Stimulated activated CD4-positive, alpha-beta T cell treated with anti-CD3 and anti-CD28 coated beads, Interleukin-4, amount 100 ng/mL, for 48 hours (primary cell): ENCODE results near the gene SERPINA10.
"Not testable (repeated sequence)": the region's sequence is repeated elsewhere in the genome, so short reads cannot be mapped to it uniquely, and the experiment has no call there.

Experiments used
- DNase-seq, 2 donors: peaks; one replicate each; pipeline ENCODE4 v3.0.0-alpha.2; 2020; ENCODE audit warnings: low read depth in 2 of 2

The SERPINA10 gene

DNA sequence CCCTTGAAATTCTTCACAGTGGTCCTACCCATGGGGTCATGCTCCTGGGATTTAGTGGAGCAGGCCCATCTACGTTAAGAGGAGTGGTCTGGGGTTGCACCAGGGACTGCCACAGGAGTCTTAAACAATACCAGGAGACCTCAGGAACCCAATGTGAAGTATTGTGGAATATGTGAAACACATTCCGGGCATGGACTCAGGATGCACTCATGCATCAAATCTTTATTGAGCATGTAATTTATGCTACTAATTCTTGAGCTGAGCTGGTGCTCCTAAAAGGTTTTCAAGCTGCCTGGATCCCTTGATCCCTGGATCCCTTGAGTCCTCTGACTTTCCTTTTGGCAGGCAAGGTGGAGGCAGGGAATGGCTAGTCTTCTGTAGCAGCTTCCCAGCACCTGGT lies 8.8 kb downstream of the SERPINA10 start:
- no peak for DNase-seq

DNA sequence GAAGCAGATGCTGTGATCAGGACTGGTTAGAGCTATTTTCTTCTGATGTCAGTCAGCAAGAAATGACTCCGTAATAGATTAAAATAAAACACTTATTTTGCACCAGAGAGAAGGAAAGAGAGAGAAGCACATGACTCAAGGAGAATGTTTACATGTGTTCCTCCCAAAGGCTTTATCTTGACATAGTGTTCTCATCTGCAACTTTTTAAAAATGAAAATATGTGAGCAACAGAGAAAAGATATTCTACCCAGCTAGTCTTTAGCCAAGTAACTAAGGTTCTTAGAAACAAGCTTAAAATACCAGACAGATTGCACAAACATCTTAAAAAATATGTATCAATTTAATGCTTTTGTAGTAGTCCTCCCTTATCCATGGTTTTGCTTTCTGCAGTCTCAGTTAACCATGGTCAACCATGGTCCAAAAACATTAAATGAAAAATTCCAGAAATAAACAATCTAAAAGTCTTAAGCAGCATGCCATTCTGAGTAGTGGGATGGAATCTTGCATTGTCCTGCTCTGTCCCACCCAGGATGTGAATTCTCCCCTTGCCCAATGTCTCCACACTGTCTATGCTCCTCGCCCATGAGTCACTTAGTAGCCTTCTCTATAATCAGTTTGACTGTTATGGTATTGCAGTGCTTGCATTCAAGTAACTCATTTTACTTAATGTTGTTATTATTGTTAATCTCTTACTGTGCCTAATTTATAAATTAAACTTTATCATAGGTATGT lies 9.9 kb downstream of the SERPINA10 start:
- DNase-seq: no peak

DNA sequence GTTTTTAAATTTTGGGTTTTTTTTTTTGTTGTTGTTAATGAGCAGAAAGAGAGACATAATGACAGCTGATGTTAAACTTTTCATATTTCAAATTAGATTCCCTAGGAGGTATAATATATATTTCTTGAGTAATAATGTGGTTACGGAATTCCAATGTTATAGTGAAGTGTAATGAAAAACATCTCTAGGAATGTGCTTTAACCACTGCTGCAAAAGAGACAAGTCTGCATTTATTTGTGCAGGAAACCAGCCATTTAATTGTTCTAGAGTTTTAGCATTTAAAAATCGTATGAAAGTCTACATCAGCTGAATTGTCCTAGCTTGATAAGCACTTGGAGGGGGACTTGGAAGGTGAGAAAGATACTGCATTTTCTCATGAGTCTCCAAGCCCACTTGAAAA lies 14.3 kb downstream of the SERPINA10 start:
- no peak for DNase-seq

DNA sequence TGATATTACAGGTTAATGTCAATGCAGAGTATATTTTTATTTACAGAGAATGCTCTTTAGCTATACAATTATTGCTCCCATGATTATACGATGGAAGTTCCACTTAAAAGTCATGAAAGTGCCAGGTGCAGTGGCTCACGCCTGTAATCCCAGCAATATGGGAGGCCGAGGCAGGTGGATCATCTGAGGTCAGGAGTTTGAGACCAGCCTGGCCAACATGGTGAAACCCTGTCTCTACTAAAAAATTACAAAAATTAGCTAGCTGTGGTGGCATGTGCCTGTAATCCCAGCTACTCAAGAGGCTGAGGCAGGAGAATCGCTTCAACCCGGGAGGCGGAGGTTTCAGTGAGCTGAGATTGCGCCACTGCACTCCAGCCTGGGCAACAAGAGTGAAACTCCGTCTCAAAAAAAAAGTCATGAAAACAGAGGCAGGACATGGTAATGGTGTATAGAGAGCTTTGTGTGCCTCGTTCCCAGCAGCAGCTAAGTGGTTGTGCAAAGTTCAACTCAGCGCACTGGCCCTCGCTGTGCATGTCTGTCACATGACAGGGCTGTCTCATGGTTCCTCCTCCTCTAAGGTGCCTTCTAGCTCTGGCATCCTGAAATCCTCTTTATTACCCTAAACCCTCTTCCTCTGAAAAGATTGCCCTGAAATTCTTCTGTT lies 16.0 kb downstream of the SERPINA10 start:
- DNase-seq: not testable (repeated sequence)

DNA sequence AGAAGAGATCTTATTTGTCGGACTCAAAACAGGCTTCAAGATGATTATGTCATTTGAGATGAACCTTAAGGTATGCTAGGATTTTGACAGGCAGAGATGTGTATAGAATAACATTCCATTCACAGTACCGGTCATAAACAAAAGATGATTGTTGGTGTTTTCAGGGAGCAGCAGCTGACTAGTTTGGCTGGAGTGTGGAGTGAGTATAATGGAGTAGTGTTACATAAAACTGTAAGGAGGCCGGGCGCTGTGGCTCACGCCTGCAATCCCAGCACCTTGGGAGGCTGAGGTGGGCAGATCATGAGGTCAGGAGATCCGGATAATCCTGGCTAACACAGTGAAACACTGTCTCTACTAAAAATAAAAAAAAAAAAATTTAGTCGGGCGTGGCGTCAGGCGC lies 23.9 kb downstream of the SERPINA10 start:
- no peak for DNase-seq

DNA sequence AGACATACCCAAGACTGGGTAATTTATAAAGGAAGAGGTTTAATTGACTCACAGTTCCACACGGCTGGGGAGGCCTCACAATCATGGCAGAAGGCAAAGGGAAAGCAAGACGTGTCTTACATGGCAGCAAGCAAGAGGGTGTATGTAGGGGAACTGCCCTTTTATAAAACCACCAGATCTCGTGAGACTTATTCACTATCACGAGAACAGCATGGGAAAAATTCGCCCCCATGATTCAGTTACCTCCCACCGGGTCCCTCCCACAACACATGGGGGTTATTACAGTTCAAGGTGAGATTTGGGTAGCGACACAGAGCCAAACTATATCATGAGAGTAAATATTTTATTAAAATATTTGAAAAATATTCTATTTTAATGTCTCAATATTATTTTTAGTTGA lies 24.5 kb downstream of the SERPINA10 start:
- DNase-seq: not testable (repeated sequence)

DNA sequence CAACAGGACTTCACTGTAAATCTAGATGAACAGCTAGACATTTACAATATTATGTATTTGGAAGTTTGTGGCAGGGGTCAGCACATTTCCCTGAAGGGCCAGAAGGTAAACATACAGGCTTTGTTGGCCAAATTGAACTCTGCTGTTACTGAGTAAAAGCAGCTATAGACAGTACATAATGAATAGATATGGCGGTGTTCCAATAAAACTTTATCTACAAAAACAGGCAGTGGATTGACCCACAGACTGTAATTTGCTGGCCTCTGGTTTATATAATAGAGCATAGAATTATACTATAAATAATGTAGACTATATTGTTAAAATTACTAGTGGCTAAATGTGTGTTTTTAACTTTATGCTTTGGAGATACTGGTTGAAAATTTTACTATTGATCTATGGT lies 25.7 kb downstream of the SERPINA10 start:
- DNase-seq: no peak

DNA sequence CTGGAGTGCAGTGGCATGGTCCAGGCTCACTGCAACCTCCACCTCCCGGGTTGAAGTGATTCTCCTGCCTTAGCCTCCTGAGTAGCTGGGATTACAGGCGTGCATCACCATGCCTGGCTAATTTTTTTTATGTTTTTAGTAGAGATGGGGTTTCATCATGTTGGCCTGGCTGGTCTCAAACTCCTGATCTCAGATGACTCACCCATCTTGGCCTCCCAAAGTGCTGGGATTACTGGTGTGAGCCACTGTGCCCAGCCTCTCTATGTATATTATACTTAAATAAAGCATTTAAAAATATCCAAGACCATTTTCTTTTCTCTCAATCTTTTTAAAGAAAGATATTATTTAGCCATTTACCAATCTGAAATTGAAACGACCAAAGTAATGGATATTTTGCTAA lies 28.9 kb downstream of the SERPINA10 start:
- DNase-seq: not testable (repeated sequence)

DNA sequence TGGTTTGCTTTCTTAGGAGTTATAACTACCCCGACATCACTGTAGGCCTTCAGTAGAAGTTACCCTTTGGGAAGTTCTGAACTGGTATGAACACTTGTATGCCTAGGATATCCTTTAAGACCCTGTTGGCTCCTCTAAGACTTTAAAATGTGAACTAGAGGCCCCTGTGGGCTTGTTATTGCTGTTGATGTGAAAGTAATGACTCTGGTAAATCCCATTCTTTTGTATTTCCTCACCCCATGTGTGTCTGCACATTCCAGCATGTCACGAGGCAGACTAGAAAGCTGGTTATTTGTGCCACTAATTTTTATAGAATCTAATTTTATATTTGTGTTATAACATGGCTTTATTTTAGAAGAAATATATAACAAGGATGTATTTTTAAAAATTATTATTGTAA lies 48.9 kb downstream of the SERPINA10 start:
- DNase-seq: no peak

DNA sequence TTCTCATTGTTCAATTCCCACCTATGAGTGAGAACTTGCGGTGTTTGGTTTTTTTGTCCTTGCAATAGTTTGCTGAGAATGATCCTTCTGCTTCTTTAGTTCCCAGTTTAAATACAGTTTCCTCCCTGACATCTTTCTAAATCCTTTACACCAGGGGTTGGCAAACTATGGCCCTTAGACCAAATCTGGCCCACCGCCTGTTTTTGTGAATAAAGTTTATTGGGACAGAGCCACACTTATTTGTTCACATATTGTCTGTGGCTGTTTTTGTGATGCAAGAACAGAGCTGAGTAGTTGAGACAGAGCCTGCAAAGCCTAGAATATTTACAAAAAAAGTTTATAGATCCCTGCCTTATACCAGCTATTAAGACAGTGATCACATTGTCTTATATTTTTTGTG lies 53.7 kb downstream of the SERPINA10 start:
- DNase-seq: no peak

DNA sequence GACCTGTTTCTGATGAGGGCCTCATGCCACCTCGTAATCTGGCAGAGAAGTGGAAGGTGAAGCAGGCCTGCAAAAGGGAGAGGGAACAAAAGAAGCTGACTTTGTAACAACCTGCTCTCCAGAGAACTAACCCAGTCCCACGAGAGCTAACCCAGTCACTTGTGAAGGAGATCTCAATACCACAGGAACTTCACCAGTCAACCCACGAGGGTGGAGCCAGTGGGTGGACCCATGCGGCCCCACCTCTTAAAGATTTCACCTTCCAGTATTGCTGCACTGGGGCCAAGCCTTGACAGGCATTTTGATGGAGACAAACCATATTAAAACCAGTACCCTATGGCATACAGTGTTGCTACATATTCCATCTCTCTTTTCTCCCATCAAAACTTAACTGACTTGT lies 55.1 kb downstream of the SERPINA10 start:
- DNase-seq: no peak

DNA sequence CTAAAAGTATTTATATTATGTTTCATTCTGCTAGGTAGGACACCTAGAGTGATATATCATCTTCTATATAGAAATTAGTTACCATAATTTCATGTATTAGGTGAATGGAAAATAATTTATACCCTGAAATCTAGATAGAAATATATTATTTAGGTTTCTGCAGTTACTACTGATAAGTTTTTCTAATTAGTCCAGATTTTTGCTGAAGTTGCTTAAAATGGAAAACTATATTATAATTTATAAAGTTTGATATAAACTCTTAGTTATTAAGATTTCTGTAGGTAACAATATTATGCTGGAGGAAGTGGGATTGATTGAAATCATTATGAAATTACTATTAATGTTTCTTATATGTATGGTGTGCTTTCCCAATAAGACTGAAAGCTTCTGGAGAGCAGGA lies 56.0 kb downstream of the SERPINA10 start:
- no peak for DNase-seq
